ENCODE data around the gene KRTDAP.
A peak's percentile ranks its signal among the peaks of the same experiment; 100 is the strongest.

The KRTDAP gene

DNA sequence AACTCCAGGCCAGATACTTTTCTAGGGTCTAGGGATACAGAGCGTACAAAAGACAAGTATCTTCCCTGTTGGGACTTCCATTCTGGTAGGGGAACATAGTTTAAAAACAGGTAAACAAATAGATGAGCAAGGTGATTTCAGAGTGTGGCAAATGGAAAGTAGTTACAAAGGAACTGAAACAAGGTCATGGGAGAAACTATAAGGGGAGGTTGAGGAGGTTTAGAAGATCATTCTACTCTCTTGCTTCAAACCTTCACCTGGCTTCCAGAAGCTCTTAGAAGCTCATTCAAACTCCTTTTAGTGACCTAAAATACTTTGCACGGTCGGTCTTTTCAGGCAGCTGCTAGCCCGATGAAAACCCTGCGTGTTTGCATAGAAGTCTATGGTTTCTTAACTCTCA lies 33.1 kb downstream of the KRTDAP start:
- Mint-ChIP-seq H3K4me1 (peaks cover 44% of the 10 kb centered on the region), H3K9me3 (no peaks in the 10 kb centered on the region), H3K4me3 (no peak overlapping the region), H3K36me3 (no peaks in the 10 kb centered on the region), H3K27ac (no peak overlapping the region)
- DNase-seq (ENCODE audit: low spot score in 2 of 2) (no peak), ATAC-seq (no peak)

DNA sequence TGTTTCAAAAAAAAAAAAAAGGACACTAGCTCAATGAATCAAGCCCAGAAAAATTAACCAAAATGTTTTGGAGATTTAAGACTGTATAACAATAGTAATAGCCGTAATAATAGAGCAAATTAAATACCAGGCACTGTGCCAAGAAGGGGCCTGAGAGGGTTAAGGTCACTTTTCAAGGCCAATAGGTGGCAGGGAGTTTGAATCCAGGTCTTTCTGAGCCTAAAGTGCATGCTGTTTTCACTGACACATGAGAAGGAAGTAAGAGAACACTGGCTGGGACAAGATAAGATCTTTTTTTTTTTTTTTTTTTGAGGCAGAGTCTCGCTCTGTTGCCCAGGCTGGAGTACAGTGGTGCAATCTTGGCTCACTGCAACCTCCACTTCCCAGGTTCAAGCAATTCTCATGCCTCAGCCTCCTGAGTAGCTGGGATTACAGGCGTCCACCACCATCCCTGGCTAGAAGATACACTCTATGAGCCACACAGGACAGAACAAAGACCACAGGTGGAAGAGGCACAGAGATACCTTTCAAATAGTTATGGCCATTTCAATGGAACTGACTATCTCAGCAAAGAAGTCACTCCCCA lies 34.6 kb downstream of the KRTDAP start:
- no peak for DNase-seq (ENCODE audit: low spot score in 2 of 2)
- no peaks in the 10 kb centered on the region for H3K36me3 Mint-ChIP-seq
- peaks cover 50% of the 10 kb centered on the region for H3K4me1 Mint-ChIP-seq
- no peak overlapping the region for H3K27ac Mint-ChIP-seq
- no peak for ATAC-seq
- H3K4me3 Mint-ChIP-seq: no peak overlapping the region
- no peaks in the 10 kb centered on the region for H3K9me3 Mint-ChIP-seq

DNA sequence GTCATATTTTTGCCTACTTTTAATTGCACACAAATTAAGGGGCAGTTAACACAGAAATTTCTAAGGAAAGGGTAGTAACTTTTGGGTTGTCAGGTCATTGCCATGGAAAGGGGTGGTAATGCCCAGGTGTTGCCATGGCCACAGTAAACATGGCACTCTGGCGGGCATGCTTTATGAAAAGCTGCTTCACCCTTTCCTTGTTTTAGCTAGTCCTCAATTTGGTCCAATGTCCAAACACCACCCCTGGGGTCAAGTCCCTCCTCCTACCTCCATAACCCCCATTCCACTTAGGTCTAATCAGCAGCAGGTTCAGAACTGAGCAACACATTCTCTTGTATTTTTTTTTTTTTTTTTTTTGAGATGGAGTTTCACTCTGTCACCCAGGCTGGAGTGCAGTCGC lies 35.6 kb downstream of the KRTDAP start:
- ATAC-seq: no peak
- no peaks in the 10 kb centered on the region for H3K9me3 Mint-ChIP-seq
- no peaks in the 10 kb centered on the region for H3K36me3 Mint-ChIP-seq
- no peak overlapping the region for H3K4me3 Mint-ChIP-seq
- peaks cover 50% of the 10 kb centered on the region for H3K4me1 Mint-ChIP-seq
- H3K27ac Mint-ChIP-seq: no peak overlapping the region
- no peak for DNase-seq (ENCODE audit: low spot score in 2 of 2)

DNA sequence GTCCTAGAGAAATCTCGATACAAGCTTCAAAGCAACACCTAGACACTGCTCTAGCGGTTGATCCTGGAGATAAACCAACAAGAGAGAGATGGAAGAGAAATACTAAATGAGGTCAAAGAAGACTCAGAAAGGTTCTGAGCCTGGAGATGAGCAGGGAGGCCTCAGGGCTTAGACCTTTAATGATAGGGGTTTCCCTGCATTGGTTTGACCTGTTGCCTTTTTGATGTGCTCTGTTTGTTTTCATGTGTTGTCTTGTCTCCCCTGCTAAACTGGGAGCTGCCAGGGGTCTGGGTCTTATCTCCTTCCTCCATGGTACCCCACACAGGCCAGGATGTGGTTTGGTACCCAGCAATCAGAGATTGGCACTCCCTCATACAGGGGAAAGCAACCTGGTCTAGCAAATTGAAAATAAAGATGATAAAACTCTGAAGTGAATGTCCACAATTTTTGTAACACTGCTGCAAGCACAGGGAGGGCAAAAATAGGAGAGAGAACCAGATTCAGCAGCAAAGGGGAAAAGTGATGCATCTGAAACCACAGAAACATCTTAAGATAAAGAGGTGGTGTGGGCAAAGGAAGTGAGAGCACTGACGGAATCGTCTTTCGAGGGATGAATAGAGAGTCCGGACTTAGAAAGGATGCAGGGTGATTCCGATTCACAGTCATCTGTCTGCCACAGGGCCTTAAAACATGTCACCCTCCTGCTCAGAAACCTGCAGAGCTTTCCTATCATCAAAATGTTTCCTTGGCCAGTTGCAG lies 38.7 kb downstream of the KRTDAP start:
- H3K36me3 Mint-ChIP-seq: peaks cover 6% of the 10 kb centered on the region
- peak; percentile 25 to 65 for DNase-seq (ENCODE audit: low spot score in 2 of 2)
- H3K27ac Mint-ChIP-seq: peak overlapping the region; percentile 20
- H3K4me3 Mint-ChIP-seq: peak overlapping the region; percentile 13
- no peaks in the 10 kb centered on the region for H3K9me3 Mint-ChIP-seq
- H3K4me1 Mint-ChIP-seq: peaks cover 59% of the 10 kb centered on the region
- peak; percentile 98 for ATAC-seq

DNA sequence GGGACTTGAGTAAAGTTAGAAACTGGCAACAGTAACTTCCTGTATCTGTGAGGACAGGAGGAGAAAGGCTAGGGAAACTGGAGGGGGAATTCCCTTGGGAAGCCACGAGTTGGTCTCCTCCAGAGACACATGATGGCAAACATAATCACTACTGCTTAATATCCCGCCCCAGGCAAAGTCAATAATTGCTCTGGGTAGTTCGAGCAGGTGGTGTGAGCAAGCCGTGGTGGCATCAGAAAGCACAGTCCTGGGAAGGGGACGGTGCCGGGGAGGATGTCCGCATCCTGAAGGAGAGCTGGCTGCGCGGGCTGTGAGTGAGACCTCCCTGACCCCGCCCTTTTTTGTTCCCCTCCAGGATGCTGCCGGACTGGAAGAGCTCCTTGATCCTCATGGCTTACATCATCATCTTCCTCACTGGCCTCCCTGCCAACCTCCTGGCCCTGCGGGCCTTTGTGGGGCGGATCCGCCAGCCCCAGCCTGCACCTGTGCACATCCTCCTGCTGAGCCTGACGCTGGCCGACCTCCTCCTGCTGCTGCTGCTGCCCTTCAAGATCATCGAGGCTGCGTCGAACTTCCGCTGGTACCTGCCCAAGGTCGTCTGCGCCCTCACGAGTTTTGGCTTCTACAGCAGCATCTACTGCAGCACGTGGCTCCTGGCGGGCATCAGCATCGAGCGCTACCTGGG lies 40.8 kb downstream of the KRTDAP start:
- Mint-ChIP-seq H3K36me3 (peaks cover 6% of the 10 kb centered on the region), H3K9me3 (no peaks in the 10 kb centered on the region), H3K4me1 (peaks cover 80% of the 10 kb centered on the region), H3K27ac (no peak overlapping the region), H3K4me3 (no peak overlapping the region)
- DNase-seq (ENCODE audit: low spot score in 2 of 2) (no peak), ATAC-seq (no peak)

DNA sequence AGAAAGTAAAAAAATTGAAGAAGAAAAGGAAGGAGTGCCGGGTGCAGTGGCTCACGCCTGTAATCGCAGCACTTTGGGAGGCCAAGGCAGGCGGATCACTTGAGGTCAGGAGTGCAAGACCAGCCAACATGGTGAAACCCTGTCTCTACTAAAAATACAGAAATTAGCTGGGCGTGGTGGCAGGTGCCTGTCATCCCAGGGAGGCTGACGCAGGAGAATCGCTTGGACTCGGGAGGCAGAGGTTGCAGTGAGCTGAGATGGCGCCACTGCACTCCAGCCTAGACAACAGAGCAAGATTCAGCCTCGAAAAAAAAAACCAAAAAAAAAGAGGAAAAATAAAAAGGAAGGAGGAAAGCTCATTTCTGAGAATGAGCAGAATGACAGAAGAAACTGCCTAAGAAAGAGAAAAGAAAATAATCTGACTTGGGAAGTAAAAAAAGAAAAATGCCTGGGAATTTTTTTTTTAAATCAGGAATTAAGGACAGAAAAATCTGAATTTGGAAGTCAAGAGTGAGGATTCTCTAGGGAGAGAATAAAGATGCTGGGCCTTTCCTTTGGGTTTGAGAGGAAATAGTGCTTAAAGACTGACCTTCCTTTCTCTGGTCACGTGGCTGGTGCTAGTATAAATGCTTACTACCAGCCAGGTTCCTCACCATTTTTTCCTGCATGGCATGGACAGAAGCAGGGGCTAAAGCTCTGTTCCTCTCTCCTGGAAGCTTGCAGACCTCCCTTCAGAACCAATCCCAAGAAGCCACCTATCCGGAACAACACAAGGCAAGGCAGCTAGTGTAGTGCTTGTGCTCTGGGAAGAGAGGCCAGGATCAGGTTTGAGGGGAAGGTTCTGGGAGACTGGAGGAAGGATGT lies 42.4 kb downstream of the KRTDAP start, which contains the start of gene FFAR2:
TSS of gene FFAR2 (plus strand) at position 652 of the 864 bp plus-strand sequence. CDS start 1,458 bp downstream, outside the sequence.
- H3K4me3 Mint-ChIP-seq: no peak within 1 kb of the TSS
- DNase-seq (ENCODE audit: low spot score in 2 of 2): no peak
- no peaks in the 10 kb centered on the region for H3K9me3 Mint-ChIP-seq
- ATAC-seq: no peak
- peaks cover 75% of the 10 kb centered on the region for H3K4me1 Mint-ChIP-seq
- peaks cover 6% of the 10 kb centered on the region for H3K36me3 Mint-ChIP-seq
- peak within 1 kb of the TSS; percentile 75 for H3K27ac Mint-ChIP-seq

DNA sequence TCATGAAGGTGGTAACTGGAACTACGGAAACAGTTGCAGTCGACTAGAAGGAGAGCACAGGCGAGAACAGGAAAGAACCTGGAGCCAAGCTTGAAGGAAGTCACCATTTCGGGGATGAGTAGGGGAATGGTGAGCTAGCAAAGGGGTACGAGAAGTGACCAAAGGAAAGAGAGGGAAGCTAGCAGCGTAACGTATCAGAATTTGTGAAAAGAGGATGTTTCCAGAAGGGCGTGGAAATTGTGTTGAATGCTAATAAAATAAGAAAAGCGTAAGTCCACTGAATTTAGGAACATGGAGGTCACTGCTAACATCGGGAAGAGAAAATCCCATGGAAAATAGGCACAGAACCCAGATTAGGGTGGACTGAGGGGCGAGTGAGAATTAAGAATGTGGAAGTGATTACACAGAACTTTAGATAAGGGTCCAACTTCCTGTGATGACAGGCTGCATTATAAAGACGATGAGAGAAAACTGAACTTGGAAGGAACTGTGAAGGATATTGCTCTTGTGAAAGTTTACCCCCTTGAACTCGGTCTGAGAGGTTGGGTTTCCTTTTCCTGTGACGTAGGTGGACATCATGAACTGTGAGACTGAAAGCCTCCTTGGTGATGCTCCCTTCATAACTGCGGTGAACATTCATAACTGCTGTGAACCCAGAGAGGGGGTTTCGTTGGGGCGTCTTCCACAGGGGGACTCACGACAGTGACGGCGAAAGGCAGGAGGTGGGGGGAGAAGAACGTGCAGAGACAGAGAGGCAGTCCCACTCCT lies 44.3 kb downstream of the KRTDAP start:
- DNase-seq (ENCODE audit: low spot score in 2 of 2): peak; percentile 15 to 65
- Mint-ChIP-seq H3K36me3 (peaks cover 6% of the 10 kb centered on the region), H3K4me3 (peak overlapping the region; percentile 49), H3K9me3 (no peaks in the 10 kb centered on the region), H3K4me1 (peaks cover 57% of the 10 kb centered on the region), H3K27ac (peak overlapping the region; percentile 63)
- peak; percentile 98 for ATAC-seq

DNA sequence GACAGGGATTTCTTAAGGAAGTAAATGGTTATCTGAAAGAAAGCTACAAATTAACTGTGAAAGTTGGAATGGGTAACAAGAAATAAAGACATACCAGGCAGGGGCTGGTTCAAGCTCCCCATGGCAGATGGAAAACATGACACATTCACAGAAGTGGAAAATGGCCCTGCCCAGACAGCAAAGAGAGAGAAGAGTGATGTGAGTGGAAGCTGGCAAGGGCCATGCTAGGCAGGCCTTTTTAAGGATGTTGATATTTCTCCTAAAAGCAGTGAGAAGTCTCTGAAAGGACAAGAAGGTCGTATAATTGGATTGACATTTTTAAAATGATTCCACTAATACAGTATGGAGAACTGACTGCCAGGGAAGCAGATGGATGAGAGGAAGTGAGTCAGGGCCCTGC lies 45.5 kb downstream of the KRTDAP start:
- H3K4me1 Mint-ChIP-seq: peaks cover 47% of the 10 kb centered on the region
- H3K27ac Mint-ChIP-seq: no peak overlapping the region

DNA sequence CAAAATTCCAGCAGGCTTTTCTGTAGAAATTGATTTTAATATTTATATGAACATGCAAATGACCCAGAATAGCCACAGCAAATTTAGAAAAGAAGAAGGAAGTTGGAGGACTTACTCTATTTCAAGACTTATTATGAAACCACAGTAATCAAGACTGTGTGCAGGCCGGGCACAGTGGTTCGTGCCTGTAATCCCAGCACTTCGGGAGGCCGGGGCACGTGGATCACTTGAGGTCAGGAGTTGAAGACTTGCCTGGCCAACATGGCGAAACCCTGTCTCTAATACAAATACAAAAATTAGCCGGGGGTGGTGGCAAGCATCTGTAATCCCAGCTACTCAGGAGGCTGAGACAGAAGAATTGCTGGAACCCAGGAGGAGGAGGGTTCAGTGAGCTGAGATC lies 48.2 kb downstream of the KRTDAP start:
- Mint-ChIP-seq H3K9me3 (no peaks in the 10 kb centered on the region), H3K36me3 (peaks cover under 1% of the 10 kb centered on the region), H3K27ac (no peak overlapping the region), H3K4me1 (peaks cover 30% of the 10 kb centered on the region), H3K4me3 (no peak overlapping the region)
- ATAC-seq (no peak), DNase-seq (ENCODE audit: low spot score in 2 of 2) (no peak)

More for the DNA sequence above, 45.5 kb downstream of the KRTDAP start:
- no peaks in the 10 kb centered on the region for H3K9me3 Mint-ChIP-seq
- peaks cover 6% of the 10 kb centered on the region for H3K36me3 Mint-ChIP-seq
- no peak for ATAC-seq
- no peak overlapping the region for H3K4me3 Mint-ChIP-seq
- DNase-seq (ENCODE audit: low spot score in 2 of 2): no peak

DNA sequence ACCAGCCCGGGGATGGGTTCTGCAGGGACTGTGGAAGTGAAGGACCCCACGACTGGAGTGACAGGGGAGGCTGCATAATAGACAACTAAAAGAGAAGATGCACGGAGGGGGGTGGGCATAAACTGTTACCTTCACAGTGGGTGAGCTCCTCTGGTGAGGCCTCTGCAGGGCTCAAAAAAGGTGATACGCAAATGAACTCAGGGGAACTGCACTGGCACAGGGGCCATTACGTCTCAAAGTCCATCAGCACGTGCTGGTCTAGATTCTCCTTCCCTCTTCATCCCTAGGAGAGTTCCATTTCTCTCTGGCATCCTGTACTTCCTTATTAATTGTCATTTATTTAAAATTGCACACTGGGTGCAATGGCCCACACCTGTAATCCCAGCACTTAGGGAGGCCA lies 50.3 kb downstream of the KRTDAP start:
- Mint-ChIP-seq H3K9me3 (no peaks in the 10 kb centered on the region), H3K4me3 (no peak overlapping the region), H3K36me3 (no peaks in the 10 kb centered on the region), H3K27ac (no peak overlapping the region), H3K4me1 (peaks cover 24% of the 10 kb centered on the region)
- no peak for DNase-seq (ENCODE audit: low spot score in 2 of 2)
- no peak for ATAC-seq

DNA sequence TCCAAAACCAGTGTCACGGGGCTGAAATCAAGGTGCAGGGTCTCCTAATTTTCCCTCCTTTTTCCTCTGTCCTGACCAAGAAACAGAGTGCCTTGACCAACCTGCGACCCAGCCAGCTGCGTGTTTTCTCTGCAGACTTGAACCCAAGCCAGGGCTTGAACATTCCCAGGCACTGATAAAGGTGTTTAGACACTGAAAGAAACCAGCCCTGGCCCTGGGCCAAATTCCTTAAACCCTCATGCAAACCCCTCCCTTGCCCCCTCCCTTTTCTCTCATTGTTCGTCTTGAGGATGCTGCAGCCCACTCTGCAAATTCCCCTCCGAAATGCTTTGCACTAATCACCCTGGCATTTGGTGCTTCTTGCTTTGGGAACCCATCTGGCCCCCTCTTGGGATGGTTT lies 51.7 kb downstream of the KRTDAP start:
- Mint-ChIP-seq H3K9me3 (no peaks in the 10 kb centered on the region), H3K27ac (peak overlapping the region; percentile 16), H3K36me3 (no peaks in the 10 kb centered on the region), H3K4me1 (peaks cover 18% of the 10 kb centered on the region), H3K4me3 (no peak overlapping the region)
- ATAC-seq: no peak
- DNase-seq (ENCODE audit: low spot score in 2 of 2): no peak

DNA sequence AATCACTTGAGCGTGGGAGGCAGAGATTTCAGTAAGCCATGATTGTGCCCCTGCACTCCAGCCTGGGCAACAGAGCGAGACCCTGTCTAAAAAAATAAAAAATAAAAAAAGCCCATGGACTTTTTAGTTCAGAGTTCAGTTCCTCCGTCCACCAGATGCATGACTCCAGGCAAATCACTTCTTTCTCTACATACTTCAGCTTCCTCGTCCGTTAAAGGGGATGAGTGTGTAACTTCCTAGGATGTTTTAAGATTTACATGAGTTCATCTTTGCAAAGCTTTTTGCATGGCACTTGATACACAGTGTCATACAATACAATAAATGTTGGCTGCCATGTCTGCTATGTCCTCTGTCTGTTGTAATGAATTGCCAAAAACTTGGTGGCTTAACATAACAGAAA lies 52.2 kb downstream of the KRTDAP start:
- DNase-seq (ENCODE audit: low spot score in 2 of 2) (no peak), ATAC-seq (no peak)
- no peaks in the 10 kb centered on the region for H3K36me3 Mint-ChIP-seq
- no peak overlapping the region for H3K4me3 Mint-ChIP-seq
- H3K27ac Mint-ChIP-seq: no peak overlapping the region
- H3K9me3 Mint-ChIP-seq: no peaks in the 10 kb centered on the region
- H3K4me1 Mint-ChIP-seq: peaks cover 18% of the 10 kb centered on the region

DNA sequence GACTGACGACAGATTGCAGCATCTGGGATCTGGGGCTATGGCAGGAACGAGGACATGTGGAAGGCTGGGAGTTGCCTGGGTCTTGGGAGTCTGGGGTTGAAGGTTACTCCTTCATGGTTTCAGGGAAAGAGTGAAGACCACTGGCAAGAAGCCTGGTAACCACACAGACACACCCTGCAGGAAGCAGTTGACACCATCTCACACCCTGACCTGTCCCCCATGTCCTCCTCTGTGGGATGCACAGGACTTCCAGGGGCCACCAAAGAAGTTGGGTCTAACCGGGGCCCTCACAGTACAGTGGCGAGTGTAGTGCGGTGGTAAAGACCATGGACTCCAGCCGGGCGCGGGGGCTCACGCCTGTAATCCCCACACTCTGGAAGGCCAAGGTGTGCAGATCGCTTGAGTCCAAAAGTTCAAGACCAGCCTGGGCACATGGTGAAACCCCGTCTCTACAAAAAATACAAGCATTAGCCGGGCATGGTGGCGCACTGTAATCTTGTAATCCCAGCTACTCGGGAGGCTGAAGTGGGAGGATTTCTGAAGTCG lies 52.8 kb downstream of the KRTDAP start:
- peak overlapping the region; percentile 43 for H3K27ac Mint-ChIP-seq
- ATAC-seq (no peak), DNase-seq (ENCODE audit: low spot score in 2 of 2) (no peak)
- no peaks in the 10 kb centered on the region for H3K36me3 Mint-ChIP-seq
- no peak overlapping the region for H3K4me3 Mint-ChIP-seq
- H3K9me3 Mint-ChIP-seq: no peaks in the 10 kb centered on the region
- H3K4me1 Mint-ChIP-seq: peaks cover 18% of the 10 kb centered on the region
